Lower leg skin (tissue), 3 donors: ENCODE measurements around the gene SINHCAF.

ENCODE experiments used
- POLR2A ChIP-seq, 2 donors: fragments of 450-650 bp; IDR thresholded peaks; one replicate each; pipeline ENCODE4 v1.6.1; 2016 to 2017; ENCODE audit warnings: antibody characterized with exemption in 2 of 2, mild to moderate bottlenecking in 1 of 2, moderate library complexity in 1 of 2
- TF ChIP-seq, protein P1 (sequence below), 3 donors: fragments of 450-650 bp; IDR thresholded peaks; one replicate each; pipeline ENCODE4 v1.5.1; 2016; ENCODE audit warnings: antibody characterized with exemption in 3 of 3, mild to moderate bottlenecking in 3 of 3, moderate library complexity in 2 of 3

DNA sequence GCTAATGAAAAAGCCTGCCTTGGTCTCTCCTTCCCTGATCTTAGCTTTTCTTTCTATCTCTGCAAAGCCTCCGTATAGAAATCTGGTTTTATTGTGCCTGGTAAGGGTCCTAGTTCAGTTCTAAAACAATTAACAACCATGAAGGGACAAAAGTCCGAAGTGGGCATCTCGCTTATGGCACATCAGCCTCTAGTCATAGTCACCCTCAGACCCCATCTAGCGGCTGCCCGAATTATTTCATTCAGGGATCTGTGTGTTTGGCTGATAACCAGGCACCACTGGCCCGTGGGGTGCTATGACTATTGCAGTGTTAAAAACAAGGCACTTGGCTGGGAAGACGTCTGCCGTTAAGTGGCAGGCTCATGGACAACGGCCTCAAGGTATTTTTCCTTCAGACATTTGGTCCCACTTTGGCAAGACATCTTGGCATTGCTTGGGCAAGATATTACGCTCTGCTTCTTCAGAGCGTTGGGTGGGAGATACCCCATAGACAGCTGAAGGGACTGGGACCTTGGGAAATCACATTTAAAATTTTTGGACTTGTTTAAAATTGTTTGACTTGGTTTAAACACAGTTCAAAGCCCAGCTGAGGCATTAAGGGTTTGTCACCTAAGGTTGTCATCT lies 87.1 kb downstream of the SINHCAF start:
- TF ChIP-seq POLR2A (IDR thresholded peaks at IDR 0.05), result no peak
- TF ChIP-seq, protein P1, sequence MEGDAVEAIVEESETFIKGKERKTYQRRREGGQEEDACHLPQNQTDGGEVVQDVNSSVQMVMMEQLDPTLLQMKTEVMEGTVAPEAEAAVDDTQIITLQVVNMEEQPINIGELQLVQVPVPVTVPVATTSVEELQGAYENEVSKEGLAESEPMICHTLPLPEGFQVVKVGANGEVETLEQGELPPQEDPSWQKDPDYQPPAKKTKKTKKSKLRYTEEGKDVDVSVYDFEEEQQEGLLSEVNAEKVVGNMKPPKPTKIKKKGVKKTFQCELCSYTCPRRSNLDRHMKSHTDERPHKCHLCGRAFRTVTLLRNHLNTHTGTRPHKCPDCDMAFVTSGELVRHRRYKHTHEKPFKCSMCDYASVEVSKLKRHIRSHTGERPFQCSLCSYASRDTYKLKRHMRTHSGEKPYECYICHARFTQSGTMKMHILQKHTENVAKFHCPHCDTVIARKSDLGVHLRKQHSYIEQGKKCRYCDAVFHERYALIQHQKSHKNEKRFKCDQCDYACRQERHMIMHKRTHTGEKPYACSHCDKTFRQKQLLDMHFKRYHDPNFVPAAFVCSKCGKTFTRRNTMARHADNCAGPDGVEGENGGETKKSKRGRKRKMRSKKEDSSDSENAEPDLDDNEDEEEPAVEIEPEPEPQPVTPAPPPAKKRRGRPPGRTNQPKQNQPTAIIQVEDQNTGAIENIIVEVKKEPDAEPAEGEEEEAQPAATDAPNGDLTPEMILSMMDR (IDR thresholded peaks at IDR 0.05), result no peak
